AG04450 (cell line): ENCODE results near the gene ENSA. TPM values are rescaled to one million over a fixed set of nuclear protein-coding genes. Genes with fewer than 3 reads are reported as not detected.
"Not testable (repeated sequence)": the region's sequence is repeated elsewhere in the genome, so short reads cannot be mapped to it uniquely, and the experiment has no call there.

Experiments used
- CTCF ChIA-PET: fragments of 300-600, 350-600 bp; formaldehyde crosslinking; extraction: SDS; loops from one replicate; lab custom pipeline; 2022; ENCODE audit warnings: antibody characterized with exemption, inconsistent platforms; lab: Charles Lee
- POLR2A ChIA-PET: fragments of 350-600 bp; formaldehyde crosslinking; extraction: SDS; loops from one replicate; lab custom pipeline; 2021; ENCODE audit warnings: antibody characterized with exemption, inconsistent platforms; lab: Yijun Ruan, JAX
- DNase-seq: peaks from one replicate; pipeline ENCODE4 v3.0.0-alpha.2; 2011; ENCODE audit warnings: low read depth, low spot score
- H3K27ac ChIP-seq: one replicate; pipeline ENCODE4 v1.5.1; 2012; ENCODE audit warnings: low read depth, low read length, control low read depth
- H3K27me3 ChIP-seq: one replicate; pipeline ENCODE4 v1.6.0; 2012; ENCODE audit warnings: low read length; ENCODE audit not compliant: control insufficient read depth, insufficient read depth
- H3K4me3 ChIP-seq: 2 replicates; pipeline ENCODE4 v1.5.1; 2011; ENCODE audit warnings: mild to moderate bottlenecking, low read depth, low read length, control low read depth
- H3K9me3 ChIP-seq: 2 replicates; pipeline ENCODE4 v1.5.1; 2012; ENCODE audit warnings: low read length; ENCODE audit not compliant: control insufficient read depth, insufficient read depth
- CTCF ChIP-seq: IDR thresholded peaks from 2 replicates; pipeline ENCODE4 v1.5.1; 2011; ENCODE audit warnings: low read depth, low read length, control low read depth, inconsistent platforms
- polyA plus RNA-seq: library from polyadenylated mRNA; depleted of rRNA; stranded (reverse); fragments of >200 nt; gene quantifications from 2 replicates; pipeline ENCODE4 v1.2.3, GENCODE V29; 2011

The ENSA gene
- polyA plus RNA-seq, 1 experiment = 53.7 TPM

- Histone ChIP-seq H3K9me3 (no peaks in the 10 kb centered on the region; the same call in 1 of the 2 replicates), H3K27me3 (no peaks in the 10 kb centered on the region), H3K4me3 (no peak overlapping the region), H3K27ac (peak overlapping the region; percentile 89)
- TF ChIP-seq CTCF = no peak
- ChIA-PET CTCF (no interaction called here), POLR2A (interaction anchor here (0.9 to 2.0 kb wide), 3 partner anchors 32 to 50 kb away, joined by 3 to 7 read pairs (median 4); partner anchors contain the start of gene MCL1)
- DNase-seq = no peak
Observed at GRCh38 chr1:150612014-150612345, 17.4 kb downstream of the ENSA start.

- ChIA-PET POLR2A (no interaction called here), CTCF (interaction anchor here (1.9 to 2.6 kb wide), 2 partner anchors 11 to 50 kb away, joined by 6 to 15 read pairs; no protein-coding TSS in a partner anchor)
- H3K9me3 ChIP-seq = no peaks in the 10 kb centered on the region; the same call in 1 of the 2 replicates
- no peaks in the 10 kb centered on the region for H3K27me3 ChIP-seq
- no peak overlapping the region for H3K4me3 ChIP-seq
- H3K27ac ChIP-seq = peak overlapping the region; percentile 57
- DNase-seq = no peak
- TF ChIP-seq CTCF = no peak
Observed at GRCh38 chr1:150610576-150610975, 18.8 kb downstream of the ENSA start.

- no peak overlapping the region for H3K4me3 ChIP-seq
- H3K9me3 ChIP-seq = no peaks in the 10 kb centered on the region; the same call in 1 of the 2 replicates
- H3K27me3 ChIP-seq = no peaks in the 10 kb centered on the region
- ChIA-PET CTCF (interaction anchor here (0.7 to 2.6 kb wide), 4 partner anchors 10 to 77 kb away, joined by 3 to 15 read pairs (median 4); no protein-coding TSS in a partner anchor), POLR2A (interaction anchor here (0.6 to 0.7 kb wide), 2 partner anchors 20 to 31 kb away, joined by 3 read pairs; partner anchors contain the start of gene MCL1)
- H3K27ac ChIP-seq = peak overlapping the region; percentile 66
- DNase-seq = no peak
- no peak for TF ChIP-seq CTCF
Observed at GRCh38 chr1:150609732-150610131, 19.7 kb downstream of the ENSA start.

- Histone ChIP-seq H3K9me3 (no peaks in the 10 kb centered on the region; the same call in 1 of the 2 replicates), H3K4me3 (no peak overlapping the region), H3K27me3 (no peaks in the 10 kb centered on the region), H3K27ac (no peak overlapping the region)
- no peak for DNase-seq
- TF ChIP-seq CTCF = no peak
- CTCF ChIA-PET = interaction anchor here (0.5 to 1.0 kb wide), 4 partner anchors 14 to 82 kb away, joined by 3 to 4 read pairs (median 3); no protein-coding TSS in a partner anchor
- POLR2A ChIA-PET = interaction anchor here (0.5 kb wide), 1 partner anchor 341 kb away, joined by 3 read pairs; no protein-coding TSS in a partner anchor
Observed at GRCh38 chr1:150606463-150607142, 22.8 kb downstream of the ENSA start.

- POLR2A ChIA-PET = interaction anchor here (1.2 to 1.7 kb wide), 3 partner anchors 26 to 33 kb away, joined by 3 to 16 read pairs (median 3); partner anchors contain the start of gene MCL1
Observed at GRCh38 chr1:150605451-150605731, 24.0 kb downstream of the ENSA start.

More at GRCh38 chr1:150605451-150605731, 24.0 kb downstream of the ENSA start:
- not testable (repeated sequence) for H3K4me3 ChIP-seq, DNase-seq, H3K27me3 ChIP-seq, H3K9me3 ChIP-seq
- CTCF ChIA-PET = interaction anchor here (1.5 to 1.6 kb wide), 2 partner anchors 14 to 45 kb away, joined by 4 to 5 read pairs; no protein-coding TSS in a partner anchor
- H3K27ac ChIP-seq = peak overlapping the region; percentile 94
